RPMI7951 (cell line): ENCODE data around the gene GAL3ST3. TPM values are rescaled to one million over a fixed set of nuclear protein-coding genes. Genes with fewer than 3 reads are reported as not detected.
"Not testable (repeated sequence)": the region's sequence is repeated elsewhere in the genome, so short reads cannot be mapped to it uniquely, and the experiment has no call there.

Source experiments
- DNase-seq: peaks from one replicate; pipeline ENCODE4 v3.0.0-alpha.2; 2012; ENCODE audit warnings: low read depth
- total RNA-seq: library from RNA; depleted of rRNA; stranded (reverse); fragments of >200 nt; shearing (Covaris generic); gene quantifications from 2 replicates; pipeline ENCODE4 v1.2.3, GENCODE V29; 2014

Gene GAL3ST3
- total RNA-seq, 1 experiment from 2014 or later: not detected

GRCh38 chr11:66012946-66013761, 35.8 kb downstream of the GAL3ST3 start:
- DNase-seq: peak; percentile 38

- no peak for DNase-seq
These were observed 36.5 kb downstream of the GAL3ST3 start for GRCh38 chr11:66012371-66012945.

- no peak for DNase-seq
These were observed 37.1 kb downstream of the GAL3ST3 start, which contains the start of gene CST6 for GRCh38 chr11:66011785-66012303. TSS of gene CST6 (plus strand) at chr11:66012008. CDS start at chr11:66012045, 37 bp downstream.

GRCh38 chr11:66011239-66011784, 37.6 kb downstream of the GAL3ST3 start:
- DNase-seq: peak; percentile 46

GRCh38 chr11:66010036-66010435, 38.9 kb downstream of the GAL3ST3 start:
- not testable (repeated sequence) for DNase-seq

GRCh38 chr11:66008468-66009101, 40.4 kb downstream of the GAL3ST3 start:
- DNase-seq: peak; percentile 69

- DNase-seq: no peak
These were observed 40.9 kb downstream of the GAL3ST3 start for GRCh38 chr11:66008095-66008467.

GRCh38 chr11:66007201-66007634, 41.7 kb downstream of the GAL3ST3 start:
- no peak for DNase-seq

GRCh38 chr11:66006891-66007176, 42.1 kb downstream of the GAL3ST3 start:
- DNase-seq: no peak

- DNase-seq: no peak
These were observed 42.6 kb downstream of the GAL3ST3 start for GRCh38 chr11:66006134-66006890.

GRCh38 chr11:66004186-66004585, 44.8 kb downstream of the GAL3ST3 start:
- DNase-seq: no peak

- no peak for DNase-seq
These were observed 45.7 kb downstream of the GAL3ST3 start for GRCh38 chr11:66003291-66003690.

GRCh38 chr11:66002648-66003225, 46.2 kb downstream of the GAL3ST3 start:
- no peak for DNase-seq

GRCh38 chr11:66001942-66002647, 46.9 kb downstream of the GAL3ST3 start, which contains the start of the genes BANF1 and EIF1AD:
TSS of gene BANF1 (plus strand) at chr11:66002503. CDS start at chr11:66003251, 748 bp downstream.
TSS of gene EIF1AD (minus strand) at chr11:66002157. CDS start at chr11:66000389, 1,768 bp downstream.
- DNase-seq: peak; percentile 97

GRCh38 chr11:65997286-65997685, 51.7 kb downstream of the GAL3ST3 start:
- DNase-seq: no peak

GRCh38 chr11:65992056-65992455, 56.9 kb downstream of the GAL3ST3 start:
- no peak for DNase-seq
